ENCODE results near the gene TMPRSS3.

- TF ChIP-seq CREB1 (IDR thresholded peaks at IDR 0.05; ENCODE audit: low read depth) (no peak), TAF1 (IDR thresholded peaks at IDR 0.05; ENCODE audit: low read depth) (no peak), RAD21 (IDR thresholded peaks at IDR 0.05; ENCODE audit: low read depth) (no peak), EGR1 (IDR thresholded peaks at IDR 0.05) (no peak), FOXM1 (IDR thresholded peaks at IDR 0.05; ENCODE audit: borderline replicate concordance, low read depth) (no peak), ZBTB7A (IDR thresholded peaks at IDR 0.05; ENCODE audit: low read depth) (no peak), EP300 (IDR thresholded peaks at IDR 0.05; ENCODE audit: borderline replicate concordance) (no peak), YY1 (IDR thresholded peaks at IDR 0.05; ENCODE audit: low read depth) (no peak), MAX (IDR thresholded peaks at IDR 0.05) (no peak), CEBPB (IDR thresholded peaks at IDR 0.05) (no peak), REST (IDR thresholded peaks at IDR 0.05; ENCODE audit: low read depth) (no peak)
These were observed 48.3 kb upstream of the TMPRSS3 start for GRCh38 chr21:42443876-42444744.

Data from Ishikawa (cell line).